Peyer's patch (tissue), 4 donors: Measurements from ENCODE around the gene PRPS1.

Experiments
- CTCF ChIP-seq, 6 experiments: fragments of 450-650 bp in 4 of 6; fragments of 200-600 bp in 2 of 6; sonication (generic) in 1 of 6; IDR thresholded peaks; one replicate each; pipeline ENCODE4 v1.5.1; 2017 to 2019; ENCODE audit warnings: antibody characterized with exemption in 6 of 6, mild to moderate bottlenecking in 3 of 6, moderate library complexity in 1 of 6
- POLR2A ChIP-seq, 2 donors: fragments of 450-650 bp; IDR thresholded peaks; one replicate each; pipeline ENCODE4 v1.5.1; 2017; ENCODE audit warnings: antibody characterized with exemption in 2 of 2, mild to moderate bottlenecking in 2 of 2, moderate library complexity in 2 of 2

- TF ChIP-seq POLR2A (IDR thresholded peaks at IDR 0.05) = no peak
- no peak for TF ChIP-seq CTCF (IDR thresholded peaks at IDR 0.05)
Measured at GRCh38 chrX:107626481-107626880, 1.8 kb upstream of the PRPS1 start.
